ENCODE results near the gene CCDC134. TPM values are rescaled to one million over a fixed set of nuclear protein-coding genes. Genes with fewer than 3 reads are reported as not detected.
"Not testable (repeated sequence)": the region's sequence is repeated elsewhere in the genome, so short reads cannot be mapped to it uniquely, and the experiment has no call there.

CCDC134 gene
- total RNA-seq, 1 experiment from 2014 or later, result 7.9 TPM

- no peaks in the 10 kb centered on the region for H3K4me1 ChIP-seq (ENCODE audit: insufficient read depth, low read length)
- CTCF ChIA-PET, result no interaction called here
- TF ChIP-seq EZH2 (IDR thresholded peaks at IDR 0.05; ENCODE audit: low read length, unreplicated experiment) (no peak), EZH2phosphoT487 (IDR thresholded peaks at IDR 0.05; ENCODE audit: borderline replicate concordance, low read length) (no peak)
- TF ChIP-seq, protein P1, sequence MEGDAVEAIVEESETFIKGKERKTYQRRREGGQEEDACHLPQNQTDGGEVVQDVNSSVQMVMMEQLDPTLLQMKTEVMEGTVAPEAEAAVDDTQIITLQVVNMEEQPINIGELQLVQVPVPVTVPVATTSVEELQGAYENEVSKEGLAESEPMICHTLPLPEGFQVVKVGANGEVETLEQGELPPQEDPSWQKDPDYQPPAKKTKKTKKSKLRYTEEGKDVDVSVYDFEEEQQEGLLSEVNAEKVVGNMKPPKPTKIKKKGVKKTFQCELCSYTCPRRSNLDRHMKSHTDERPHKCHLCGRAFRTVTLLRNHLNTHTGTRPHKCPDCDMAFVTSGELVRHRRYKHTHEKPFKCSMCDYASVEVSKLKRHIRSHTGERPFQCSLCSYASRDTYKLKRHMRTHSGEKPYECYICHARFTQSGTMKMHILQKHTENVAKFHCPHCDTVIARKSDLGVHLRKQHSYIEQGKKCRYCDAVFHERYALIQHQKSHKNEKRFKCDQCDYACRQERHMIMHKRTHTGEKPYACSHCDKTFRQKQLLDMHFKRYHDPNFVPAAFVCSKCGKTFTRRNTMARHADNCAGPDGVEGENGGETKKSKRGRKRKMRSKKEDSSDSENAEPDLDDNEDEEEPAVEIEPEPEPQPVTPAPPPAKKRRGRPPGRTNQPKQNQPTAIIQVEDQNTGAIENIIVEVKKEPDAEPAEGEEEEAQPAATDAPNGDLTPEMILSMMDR (conservative IDR thresholded peaks at IDR 0.05; ENCODE audit: low read depth, low read length), result no peak
- no peak overlapping the region for H3K4me2 ChIP-seq (ENCODE audit: low read length)
- H3K9me3 ChIP-seq (ENCODE audit: low read length), result no peaks in the 10 kb centered on the region
- POLR2A ChIA-PET (ENCODE audit: unreplicated experiment), result no interaction called here
- H3K9me2 ChIP-seq (replicated peaks; ENCODE audit: low read length), result no peaks in the 10 kb centered on the region
- H3K79me2 ChIP-seq (ENCODE audit: low read length), result peaks cover 11% of the 10 kb centered on the region; the same call in 1 of the 2 replicates
- no peak overlapping the region for H3K4me3 ChIP-seq (ENCODE audit: low read length)
- BruUV-seq (replicated peaks), result no TSS peak
- no peak overlapping the region for H2AFZ ChIP-seq (ENCODE audit: low read length)
- intact Hi-C loops (cut with micrococcal nuclease), result no loop called here
- no peak overlapping the region for H3K9ac ChIP-seq (ENCODE audit: low read length)
- no peak overlapping the region for H3K27ac ChIP-seq (ENCODE audit: low read length)
- no peak for DNase-seq
- H3F3A ChIP-seq (ENCODE audit: low read length, unreplicated experiment), result no peaks in the 10 kb centered on the region
- ATAC-seq, result no peak
- peaks cover 18% of the 10 kb centered on the region for H3K36me3 ChIP-seq (ENCODE audit: low read depth, low read length)
- no peaks in the 10 kb centered on the region for H3K27me3 ChIP-seq (ENCODE audit: low read length)
- 0 out of 2 replicates have a peak, but pooled peaks cover 8% of the 10 kb centered on the region for H4K20me1 ChIP-seq (ENCODE audit: low read length)
Measured at GRCh38 chr22:41868556-41868955, 68.1 kb downstream of the CCDC134 start.

- H3K9me2 ChIP-seq (replicated peaks; ENCODE audit: low read length); H4K20me1 ChIP-seq (ENCODE audit: low read length); H3K4me2 ChIP-seq (ENCODE audit: low read length); H2AFZ ChIP-seq (ENCODE audit: low read length); POLR2A ChIA-PET (ENCODE audit: unreplicated experiment); DNase-seq; ATAC-seq; H3K27me3 ChIP-seq (ENCODE audit: low read length); H3K9ac ChIP-seq (ENCODE audit: low read length); intact Hi-C loops (cut with micrococcal nuclease); H3K9me3 ChIP-seq (ENCODE audit: low read length); H3K27ac ChIP-seq (ENCODE audit: low read length); H3K4me3 ChIP-seq (ENCODE audit: low read length); H3F3A ChIP-seq (ENCODE audit: low read length, unreplicated experiment); H3K4me1 ChIP-seq (ENCODE audit: insufficient read depth, low read length); H3K79me2 ChIP-seq (ENCODE audit: low read length); BruUV-seq (replicated peaks); CTCF ChIA-PET: not testable (repeated sequence)
- peaks cover 28% of the 10 kb centered on the region for H3K36me3 ChIP-seq (ENCODE audit: low read depth, low read length)
Measured at GRCh38 chr22:41870081-41870480, 69.6 kb downstream of the CCDC134 start.

DNA sequence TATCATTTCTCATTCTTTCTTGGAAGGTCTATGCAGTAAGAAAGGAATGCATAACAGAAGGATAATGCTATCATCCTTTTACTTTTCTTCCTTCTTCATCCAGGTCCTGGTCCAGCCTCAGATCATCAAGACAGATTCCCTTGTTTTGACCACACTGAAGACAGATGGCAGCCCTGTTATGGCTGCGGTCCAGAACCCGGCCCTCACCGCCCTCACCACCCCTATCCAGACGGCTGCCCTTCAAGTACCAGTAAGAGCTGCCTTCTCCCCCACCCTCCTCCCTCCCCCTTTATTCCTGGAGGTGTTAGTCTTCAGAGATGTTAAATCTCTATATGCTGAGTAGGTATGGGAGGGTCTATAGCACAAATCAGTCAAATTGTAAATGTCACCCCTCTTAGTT lies 70.3 kb downstream of the CCDC134 start:
- TF ChIP-seq, protein P1 (conservative IDR thresholded peaks at IDR 0.05; ENCODE audit: low read depth, low read length), result no peak
- TF ChIP-seq EZH2 (IDR thresholded peaks at IDR 0.05; ENCODE audit: low read length, unreplicated experiment), result no peak
- TF ChIP-seq EZH2phosphoT487 (IDR thresholded peaks at IDR 0.05; ENCODE audit: borderline replicate concordance, low read length), result no peak
- no peak for DNase-seq
- CTCF ChIA-PET, result no interaction called here

More for the DNA sequence above, 70.3 kb downstream of the CCDC134 start:
- no peak for ATAC-seq
- Histone ChIP-seq H3K4me1 (ENCODE audit: insufficient read depth, low read length) (no peaks in the 10 kb centered on the region), H3K9ac (ENCODE audit: low read length) (no peak overlapping the region), H3K4me3 (ENCODE audit: low read length) (no peak overlapping the region), H3K27ac (ENCODE audit: low read length) (no peak overlapping the region), H4K20me1 (ENCODE audit: low read length) (no peaks in the 10 kb centered on the region), H3K9me2 (replicated peaks; ENCODE audit: low read length) (no peaks in the 10 kb centered on the region), H2AFZ (ENCODE audit: low read length) (no peak overlapping the region), H3K4me2 (ENCODE audit: low read length) (no peak overlapping the region), H3K36me3 (ENCODE audit: low read depth, low read length) (peaks cover 35% of the 10 kb centered on the region), H3K79me2 (ENCODE audit: low read length) (no peaks in the 10 kb centered on the region), H3F3A (ENCODE audit: low read length, unreplicated experiment) (no peaks in the 10 kb centered on the region), H3K9me3 (ENCODE audit: low read length) (no peaks in the 10 kb centered on the region), H3K27me3 (ENCODE audit: low read length) (no peaks in the 10 kb centered on the region)
- intact Hi-C loops (cut with micrococcal nuclease), result no loop called here
- POLR2A ChIA-PET (ENCODE audit: unreplicated experiment), result no interaction called here
- BruUV-seq (replicated peaks), result no TSS peak
